ENCODE measurements around the gene CIRBP. TPM values are rescaled to one million over a fixed set of nuclear protein-coding genes. Genes with fewer than 3 reads are reported as not detected.
"Not testable (repeated sequence)": the region's sequence is repeated elsewhere in the genome, so short reads cannot be mapped to it uniquely, and the experiment has no call there.

Gene CIRBP
- total RNA-seq, 2 donors from 2014 or later, result 282 to 301 TPM

DNA sequence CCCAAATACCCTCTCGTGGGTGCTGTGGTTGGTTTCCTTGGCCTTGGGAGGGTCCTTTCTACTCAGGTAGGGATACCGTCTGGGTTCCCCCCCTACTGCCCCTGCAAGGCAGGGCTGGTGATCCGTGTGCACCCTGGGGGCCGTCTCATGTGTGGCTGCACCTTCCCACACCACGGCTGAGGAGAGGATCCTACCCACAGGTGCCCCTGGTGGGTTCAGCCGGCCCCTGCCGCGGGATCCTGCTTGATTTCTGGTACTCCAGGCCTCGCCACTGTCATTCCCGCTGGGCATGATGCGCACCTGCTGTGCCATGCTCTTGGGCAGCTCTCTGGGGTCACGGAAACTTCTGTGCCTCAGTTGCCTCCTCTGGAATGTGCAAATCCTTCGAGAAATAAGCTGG is 47.3 kb downstream of the CIRBP start:
- H3K4me1 ChIP-seq (ENCODE audit: control insufficient read depth, insufficient read depth, low read length), result no peaks in the 10 kb centered on the region
- H3K9ac ChIP-seq (ENCODE audit: extremely low read depth, low read length, poor library complexity, severe bottlenecking), result no peak overlapping the region
- H3K27me3 ChIP-seq (ENCODE audit: control insufficient read depth, insufficient read depth, low read length, poor library complexity, severe bottlenecking), result peaks cover 15% of the 10 kb centered on the region
- TF ChIP-seq, protein P1, sequence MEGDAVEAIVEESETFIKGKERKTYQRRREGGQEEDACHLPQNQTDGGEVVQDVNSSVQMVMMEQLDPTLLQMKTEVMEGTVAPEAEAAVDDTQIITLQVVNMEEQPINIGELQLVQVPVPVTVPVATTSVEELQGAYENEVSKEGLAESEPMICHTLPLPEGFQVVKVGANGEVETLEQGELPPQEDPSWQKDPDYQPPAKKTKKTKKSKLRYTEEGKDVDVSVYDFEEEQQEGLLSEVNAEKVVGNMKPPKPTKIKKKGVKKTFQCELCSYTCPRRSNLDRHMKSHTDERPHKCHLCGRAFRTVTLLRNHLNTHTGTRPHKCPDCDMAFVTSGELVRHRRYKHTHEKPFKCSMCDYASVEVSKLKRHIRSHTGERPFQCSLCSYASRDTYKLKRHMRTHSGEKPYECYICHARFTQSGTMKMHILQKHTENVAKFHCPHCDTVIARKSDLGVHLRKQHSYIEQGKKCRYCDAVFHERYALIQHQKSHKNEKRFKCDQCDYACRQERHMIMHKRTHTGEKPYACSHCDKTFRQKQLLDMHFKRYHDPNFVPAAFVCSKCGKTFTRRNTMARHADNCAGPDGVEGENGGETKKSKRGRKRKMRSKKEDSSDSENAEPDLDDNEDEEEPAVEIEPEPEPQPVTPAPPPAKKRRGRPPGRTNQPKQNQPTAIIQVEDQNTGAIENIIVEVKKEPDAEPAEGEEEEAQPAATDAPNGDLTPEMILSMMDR (conservative IDR thresholded peaks at IDR 0.05), result no peak
- H3K9me3 ChIP-seq (ENCODE audit: control insufficient read depth, low read length), result no peaks in the 10 kb centered on the region
- H3K4me3 Mint-ChIP-seq, result peak overlapping the region; percentile 13
- WGBS, 2 experiments (ENCODE audit: insufficient coverage in 1 of 2, insufficient read length in 1 of 2), result 84 to 90% methylated on average over 12 to 13 of the region's 13 CpGs
- no peak overlapping the region for H3K4me3 ChIP-seq (ENCODE audit: low read length)
- no peak for DNase-seq
- no peaks in the 10 kb centered on the region for H3K36me3 Mint-ChIP-seq (ENCODE audit: low read depth)
- H3K9me3 Mint-ChIP-seq, result no peaks in the 10 kb centered on the region
- no peaks in the 10 kb centered on the region for H3K36me3 ChIP-seq (ENCODE audit: control insufficient read depth, insufficient read depth, low read length)
- H3K27me3 Mint-ChIP-seq (ENCODE audit: insufficient read depth), result peaks cover 18% of the 10 kb centered on the region
- no peaks in the 10 kb centered on the region for H3K4me1 Mint-ChIP-seq
- no peak overlapping the region for H3K27ac Mint-ChIP-seq
- no peak overlapping the region for H3K27ac ChIP-seq (ENCODE audit: low read depth, low read length)

- 91 to 93% methylated on average over 16 to 17 of the region's 17 CpGs for WGBS, 2 experiments (ENCODE audit: insufficient coverage in 1 of 2, insufficient read length in 1 of 2)
- H3K27me3 ChIP-seq (ENCODE audit: control insufficient read depth, insufficient read depth, low read length, poor library complexity, severe bottlenecking), result peaks cover 15% of the 10 kb centered on the region
- H3K4me3 Mint-ChIP-seq, result no peak overlapping the region
These were observed 48.3 kb downstream of the CIRBP start for GRCh38 chr19:1317274-1318003.

DNA sequence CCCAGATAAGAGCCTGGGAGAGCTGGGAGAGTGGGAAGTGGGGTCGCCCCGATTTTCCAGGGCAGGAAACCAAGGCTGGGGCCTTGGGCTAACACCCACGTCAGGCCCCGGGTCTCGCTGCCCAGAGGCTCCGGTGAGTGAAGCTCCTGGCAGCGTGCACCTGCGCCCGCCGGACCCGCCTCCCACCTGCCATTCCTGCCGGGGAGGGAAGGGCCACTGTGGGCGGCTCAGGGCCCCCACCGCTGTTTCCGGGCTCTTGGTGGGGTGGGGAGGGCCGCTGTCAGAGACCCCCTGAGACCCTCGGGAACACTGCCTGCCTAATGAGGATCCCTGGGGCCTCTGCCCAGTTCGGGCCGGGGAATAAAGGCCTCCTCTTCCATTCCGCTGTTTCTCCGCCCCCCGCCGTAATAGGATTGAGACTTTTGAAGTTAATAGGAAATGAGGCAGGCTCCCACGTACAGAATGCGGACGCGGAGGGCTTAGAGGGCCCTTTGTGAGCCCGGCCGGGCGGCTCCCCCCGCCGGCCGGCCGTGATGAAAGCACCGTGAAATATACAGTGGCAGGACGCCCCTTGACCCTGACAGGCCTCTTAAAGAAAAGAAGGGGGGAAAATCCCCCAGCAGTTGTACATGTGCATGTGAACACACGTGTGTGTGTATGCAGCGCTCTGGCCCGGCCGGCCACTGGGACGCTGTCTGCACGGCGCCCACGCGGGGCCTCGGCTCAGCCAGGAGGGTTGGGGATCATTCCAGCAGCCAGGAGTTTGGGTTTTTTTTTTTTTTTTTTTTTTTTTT is 49.7 kb downstream of the CIRBP start:
- TF ChIP-seq, protein P1 (conservative IDR thresholded peaks at IDR 0.05), result peak; percentile 39
- H3K4me1 Mint-ChIP-seq, result no peaks in the 10 kb centered on the region
- no peaks in the 10 kb centered on the region for H3K36me3 Mint-ChIP-seq (ENCODE audit: low read depth)
- H3K9me3 Mint-ChIP-seq, result no peaks in the 10 kb centered on the region
- H3K4me1 ChIP-seq (ENCODE audit: control insufficient read depth, insufficient read depth, low read length), result no peaks in the 10 kb centered on the region
- no peaks in the 10 kb centered on the region for H3K9me3 ChIP-seq (ENCODE audit: control insufficient read depth, low read length)
- DNase-seq, result no peak
- H3K36me3 ChIP-seq (ENCODE audit: control insufficient read depth, insufficient read depth, low read length), result no peaks in the 10 kb centered on the region
- H3K4me3 ChIP-seq (ENCODE audit: low read length), result no peak overlapping the region
- no peak overlapping the region for H3K27ac Mint-ChIP-seq
- no peak overlapping the region for H3K9ac ChIP-seq (ENCODE audit: extremely low read depth, low read length, poor library complexity, severe bottlenecking)
- H3K27ac ChIP-seq (ENCODE audit: low read depth, low read length), result peak overlapping the region; percentile 68
- 69 to 84% methylated on average over 25 to 46 of the region's 46 CpGs for WGBS, 2 experiments (ENCODE audit: insufficient coverage in 1 of 2, insufficient read length in 1 of 2)
- no peak overlapping the region for H3K4me3 Mint-ChIP-seq
- H3K27me3 Mint-ChIP-seq (ENCODE audit: insufficient read depth), result peaks cover 18% of the 10 kb centered on the region
- H3K27me3 ChIP-seq (ENCODE audit: control insufficient read depth, insufficient read depth, low read length, poor library complexity, severe bottlenecking), result peaks cover 15% of the 10 kb centered on the region

More at GRCh38 chr19:1317274-1318003, 48.3 kb downstream of the CIRBP start:
- no peaks in the 10 kb centered on the region for H3K9me3 Mint-ChIP-seq
- H3K4me1 Mint-ChIP-seq, result no peaks in the 10 kb centered on the region
- Histone ChIP-seq H3K9me3 (ENCODE audit: control insufficient read depth, low read length) (no peaks in the 10 kb centered on the region), H3K4me3 (ENCODE audit: low read length) (no peak overlapping the region), H3K27ac (ENCODE audit: low read depth, low read length) (no peak overlapping the region), H3K36me3 (ENCODE audit: control insufficient read depth, insufficient read depth, low read length) (no peaks in the 10 kb centered on the region), H3K9ac (ENCODE audit: extremely low read depth, low read length, poor library complexity, severe bottlenecking) (no peak overlapping the region), H3K4me1 (ENCODE audit: control insufficient read depth, insufficient read depth, low read length) (no peaks in the 10 kb centered on the region)
- no peak for DNase-seq
- peaks cover 18% of the 10 kb centered on the region for H3K27me3 Mint-ChIP-seq (ENCODE audit: insufficient read depth)
- TF ChIP-seq, protein P1 (conservative IDR thresholded peaks at IDR 0.05), result no peak
- no peaks in the 10 kb centered on the region for H3K36me3 Mint-ChIP-seq (ENCODE audit: low read depth)
- H3K27ac Mint-ChIP-seq, result no peak overlapping the region

DNA sequence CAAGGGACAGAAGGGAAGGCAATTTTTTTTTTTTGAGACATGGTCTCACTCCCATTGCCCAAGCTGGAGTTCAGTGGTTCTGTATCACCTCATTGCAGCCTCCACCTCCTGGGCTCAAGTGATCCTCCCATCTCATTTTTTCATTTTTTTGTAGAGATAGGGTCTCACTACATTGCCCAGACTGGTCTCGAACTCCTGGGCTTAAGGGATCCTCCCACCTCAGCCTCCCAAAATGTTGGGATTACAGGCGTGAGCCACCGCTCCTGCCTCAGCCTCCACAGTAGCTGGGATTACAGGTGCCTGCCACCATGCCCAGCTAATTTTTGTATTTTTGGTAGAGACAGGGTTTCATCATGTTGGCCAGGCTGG is 51.1 kb downstream of the CIRBP start:
- not testable (repeated sequence) for H3K27ac Mint-ChIP-seq; H3K9me3 ChIP-seq (ENCODE audit: control insufficient read depth, low read length); H3K27ac ChIP-seq (ENCODE audit: low read depth, low read length); DNase-seq; H3K36me3 ChIP-seq (ENCODE audit: control insufficient read depth, insufficient read depth, low read length); H3K9ac ChIP-seq (ENCODE audit: extremely low read depth, low read length, poor library complexity, severe bottlenecking); H3K4me1 ChIP-seq (ENCODE audit: control insufficient read depth, insufficient read depth, low read length); H3K4me1 Mint-ChIP-seq; H3K9me3 Mint-ChIP-seq; H3K36me3 Mint-ChIP-seq (ENCODE audit: low read depth); H3K4me3 Mint-ChIP-seq; H3K4me3 ChIP-seq (ENCODE audit: low read length)
- H3K27me3 ChIP-seq (ENCODE audit: control insufficient read depth, insufficient read depth, low read length, poor library complexity, severe bottlenecking), result peaks cover 15% of the 10 kb centered on the region
- peaks cover 16% of the 10 kb centered on the region for H3K27me3 Mint-ChIP-seq (ENCODE audit: insufficient read depth)
- WGBS, 2 experiments (ENCODE audit: insufficient coverage in 1 of 2, insufficient read length in 1 of 2), result 87 to 92% methylated on average over 3 of the region's 3 CpGs

Measured in endodermal cell (in vitro differentiated cells).